K562 (cell line): ENCODE data around the gene PHKB. TPM values are rescaled to one million over a fixed set of nuclear protein-coding genes. Genes with fewer than 3 reads are reported as not detected.

Source experiments
- JUND ChIP-seq, 2 experiments: IDR thresholded peaks; 2 replicates in 1 of 2; 3 replicates in 1 of 2; pipeline ENCODE4 v1.6.1; 2011; ENCODE audit warnings: borderline replicate concordance in 2 of 2, low read depth in 2 of 2, low read length in 2 of 2, improper control_type of control experiment in 1 of 2, missing biosample characterization in 1 of 2, missing genetic modification characterization in 1 of 2, missing genetic modification reagents in 1 of 2
- NFRKB ChIP-seq: fragments of 450-650 bp; IDR thresholded peaks from 2 replicates; pipeline ENCODE4 v1.6.1; 2016; ENCODE audit warnings: low read depth
- ZNF583 ChIP-seq: fragments of 250-450 bp; sonication (Bioruptor Pico); IDR thresholded peaks from 2 replicates; pipeline ENCODE4 v1.4.0; 2020
- polyA plus RNA-seq, 8 experiments: library from polyadenylated mRNA; depleted of rRNA in 4 of 8; stranded (reverse) in 5 of 8; unstranded in 3 of 8; fragments of >200 nt; fragmentation: Nextera tagmentation in 2 of 8; fragmentation: Illumina TruSeq in 1 of 8; extraction: Ambion mirVana in 2 of 8; extraction: Trizol in 1 of 8; gene quantifications; 2 replicates each; pipeline versions ENCODE4 v1.2.1 to v1.2.3, GENCODE V29; 2011 to 2014; ENCODE audit warnings: inconsistent platforms in 1 of 8, missing spikeins in 1 of 8
- total RNA-seq, 7 experiments: library from RNA; depleted of rRNA in 6 of 7; stranded (reverse); fragments of >200 nt in 6 of 7; fragmentation: Illumina TruSeq in 2 of 7; extraction: Trizol in 2 of 7; gene quantifications; 2 replicates each; pipeline versions ENCODE4 v1.2.1 to v1.2.3, GENCODE V29; 2011 to 2021; ENCODE audit warnings: low replicate concordance in 1 of 7
- TF ChIP-seq, protein P1 (sequence below), 2 experiments: fragments of 450-650 bp in 1 of 2; IDR thresholded peaks; 2 replicates each; pipeline ENCODE4 v1.6.1; 2011 to 2017; ENCODE audit warnings: low read depth in 2 of 2, antibody characterized with exemption in 1 of 2, borderline replicate concordance in 1 of 2, low read length in 1 of 2, mild to moderate bottlenecking in 1 of 2, mixed read lengths in 1 of 2; ENCODE audit not compliant: control insufficient read depth in 1 of 2
- TF ChIP-seq, protein P2 (sequence below), 2 experiments: fragments of 450-650 bp; IDR thresholded peaks; 2 replicates each; pipeline ENCODE4 v1.6.1; 2016; ENCODE audit warnings: mild to moderate bottlenecking in 2 of 2, borderline replicate concordance in 1 of 2, low read depth in 1 of 2, moderate library complexity in 1 of 2
- TF ChIP-seq, protein P3 (sequence below): fragments of 450-650 bp; IDR thresholded peaks from 2 replicates; pipeline ENCODE4 v1.6.1; 2016
- TF ChIP-seq, protein P4 (sequence below): fragments of 450-650 bp; IDR thresholded peaks from 2 replicates; pipeline ENCODE4 v1.6.1; 2018; ENCODE audit not compliant: partially characterized antibody

The PHKB gene
- total and polyA plus RNA-seq, 9 of the 15 experiments (the other 6 are each of a cell fraction or from before 2014, with no cell fraction given) = 24.7 to 92.3 (median 67.0) TPM

DNA sequence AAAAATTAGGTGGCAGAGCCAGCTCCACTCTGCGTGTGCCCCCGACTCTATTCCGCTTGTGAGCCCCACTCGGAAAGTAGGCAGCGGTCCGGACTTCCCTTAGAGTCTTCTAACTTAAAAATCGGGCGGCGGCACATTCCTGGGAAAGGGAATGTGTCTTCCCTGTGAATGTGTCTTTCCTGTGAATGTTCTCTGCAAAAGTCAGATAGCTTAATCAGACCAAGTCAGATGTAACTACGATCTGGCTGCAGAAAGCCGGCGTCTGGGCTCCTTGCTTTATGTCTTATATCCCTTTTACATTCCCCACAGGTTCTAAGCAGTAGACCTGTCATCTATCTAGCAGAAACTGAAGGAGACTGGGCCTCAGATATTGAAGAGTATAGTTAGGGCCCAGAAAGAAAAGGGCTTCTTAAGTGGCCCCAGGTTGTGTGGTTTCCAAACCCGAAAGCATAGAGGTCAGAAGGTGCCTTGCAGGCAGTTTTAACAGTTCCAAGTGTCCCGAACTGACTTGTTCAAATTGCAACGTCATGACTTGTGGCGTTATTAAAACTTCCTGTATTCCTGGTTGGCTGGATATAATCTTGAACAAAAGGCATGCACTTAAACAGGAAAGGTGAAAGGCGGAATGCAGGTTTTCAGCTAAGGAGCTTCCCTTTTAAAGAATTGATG is 601 bp downstream of the PHKB start (continued):
- TF ChIP-seq JUND (IDR thresholded peaks at IDR 0.05; ENCODE audit: borderline replicate concordance, low read depth, low read length) = peak; percentile 21; the same call in 1 of the 2 replicates
- TF ChIP-seq JUND (tag; IDR thresholded peaks at IDR 0.05; ENCODE audit: borderline replicate concordance, low read depth, low read length) = peak; percentile 36; the same call in 1 of the 3 replicates
- TF ChIP-seq, protein P1, sequence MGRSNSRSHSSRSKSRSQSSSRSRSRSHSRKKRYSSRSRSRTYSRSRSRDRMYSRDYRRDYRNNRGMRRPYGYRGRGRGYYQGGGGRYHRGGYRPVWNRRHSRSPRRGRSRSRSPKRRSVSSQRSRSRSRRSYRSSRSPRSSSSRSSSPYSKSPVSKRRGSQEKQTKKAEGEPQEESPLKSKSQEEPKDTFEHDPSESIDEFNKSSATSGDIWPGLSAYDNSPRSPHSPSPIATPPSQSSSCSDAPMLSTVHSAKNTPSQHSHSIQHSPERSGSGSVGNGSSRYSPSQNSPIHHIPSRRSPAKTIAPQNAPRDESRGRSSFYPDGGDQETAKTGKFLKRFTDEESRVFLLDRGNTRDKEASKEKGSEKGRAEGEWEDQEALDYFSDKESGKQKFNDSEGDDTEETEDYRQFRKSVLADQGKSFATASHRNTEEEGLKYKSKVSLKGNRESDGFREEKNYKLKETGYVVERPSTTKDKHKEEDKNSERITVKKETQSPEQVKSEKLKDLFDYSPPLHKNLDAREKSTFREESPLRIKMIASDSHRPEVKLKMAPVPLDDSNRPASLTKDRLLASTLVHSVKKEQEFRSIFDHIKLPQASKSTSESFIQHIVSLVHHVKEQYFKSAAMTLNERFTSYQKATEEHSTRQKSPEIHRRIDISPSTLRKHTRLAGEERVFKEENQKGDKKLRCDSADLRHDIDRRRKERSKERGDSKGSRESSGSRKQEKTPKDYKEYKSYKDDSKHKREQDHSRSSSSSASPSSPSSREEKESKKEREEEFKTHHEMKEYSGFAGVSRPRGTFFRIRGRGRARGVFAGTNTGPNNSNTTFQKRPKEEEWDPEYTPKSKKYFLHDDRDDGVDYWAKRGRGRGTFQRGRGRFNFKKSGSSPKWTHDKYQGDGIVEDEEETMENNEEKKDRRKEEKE (IDR thresholded peaks at IDR 0.05; ENCODE audit: borderline replicate concordance in 1 of 2, control insufficient read depth in 1 of 2, low read depth in 2 of 2, low read length in 1 of 2) = 0 out of 4 replicates have a peak, but pooled peaks of 1 of the 2 experiments have one; percentile 61
- peak; percentile 9; the same call in 1 of the 2 replicates for TF ChIP-seq NFRKB
- TF ChIP-seq, protein P2, sequence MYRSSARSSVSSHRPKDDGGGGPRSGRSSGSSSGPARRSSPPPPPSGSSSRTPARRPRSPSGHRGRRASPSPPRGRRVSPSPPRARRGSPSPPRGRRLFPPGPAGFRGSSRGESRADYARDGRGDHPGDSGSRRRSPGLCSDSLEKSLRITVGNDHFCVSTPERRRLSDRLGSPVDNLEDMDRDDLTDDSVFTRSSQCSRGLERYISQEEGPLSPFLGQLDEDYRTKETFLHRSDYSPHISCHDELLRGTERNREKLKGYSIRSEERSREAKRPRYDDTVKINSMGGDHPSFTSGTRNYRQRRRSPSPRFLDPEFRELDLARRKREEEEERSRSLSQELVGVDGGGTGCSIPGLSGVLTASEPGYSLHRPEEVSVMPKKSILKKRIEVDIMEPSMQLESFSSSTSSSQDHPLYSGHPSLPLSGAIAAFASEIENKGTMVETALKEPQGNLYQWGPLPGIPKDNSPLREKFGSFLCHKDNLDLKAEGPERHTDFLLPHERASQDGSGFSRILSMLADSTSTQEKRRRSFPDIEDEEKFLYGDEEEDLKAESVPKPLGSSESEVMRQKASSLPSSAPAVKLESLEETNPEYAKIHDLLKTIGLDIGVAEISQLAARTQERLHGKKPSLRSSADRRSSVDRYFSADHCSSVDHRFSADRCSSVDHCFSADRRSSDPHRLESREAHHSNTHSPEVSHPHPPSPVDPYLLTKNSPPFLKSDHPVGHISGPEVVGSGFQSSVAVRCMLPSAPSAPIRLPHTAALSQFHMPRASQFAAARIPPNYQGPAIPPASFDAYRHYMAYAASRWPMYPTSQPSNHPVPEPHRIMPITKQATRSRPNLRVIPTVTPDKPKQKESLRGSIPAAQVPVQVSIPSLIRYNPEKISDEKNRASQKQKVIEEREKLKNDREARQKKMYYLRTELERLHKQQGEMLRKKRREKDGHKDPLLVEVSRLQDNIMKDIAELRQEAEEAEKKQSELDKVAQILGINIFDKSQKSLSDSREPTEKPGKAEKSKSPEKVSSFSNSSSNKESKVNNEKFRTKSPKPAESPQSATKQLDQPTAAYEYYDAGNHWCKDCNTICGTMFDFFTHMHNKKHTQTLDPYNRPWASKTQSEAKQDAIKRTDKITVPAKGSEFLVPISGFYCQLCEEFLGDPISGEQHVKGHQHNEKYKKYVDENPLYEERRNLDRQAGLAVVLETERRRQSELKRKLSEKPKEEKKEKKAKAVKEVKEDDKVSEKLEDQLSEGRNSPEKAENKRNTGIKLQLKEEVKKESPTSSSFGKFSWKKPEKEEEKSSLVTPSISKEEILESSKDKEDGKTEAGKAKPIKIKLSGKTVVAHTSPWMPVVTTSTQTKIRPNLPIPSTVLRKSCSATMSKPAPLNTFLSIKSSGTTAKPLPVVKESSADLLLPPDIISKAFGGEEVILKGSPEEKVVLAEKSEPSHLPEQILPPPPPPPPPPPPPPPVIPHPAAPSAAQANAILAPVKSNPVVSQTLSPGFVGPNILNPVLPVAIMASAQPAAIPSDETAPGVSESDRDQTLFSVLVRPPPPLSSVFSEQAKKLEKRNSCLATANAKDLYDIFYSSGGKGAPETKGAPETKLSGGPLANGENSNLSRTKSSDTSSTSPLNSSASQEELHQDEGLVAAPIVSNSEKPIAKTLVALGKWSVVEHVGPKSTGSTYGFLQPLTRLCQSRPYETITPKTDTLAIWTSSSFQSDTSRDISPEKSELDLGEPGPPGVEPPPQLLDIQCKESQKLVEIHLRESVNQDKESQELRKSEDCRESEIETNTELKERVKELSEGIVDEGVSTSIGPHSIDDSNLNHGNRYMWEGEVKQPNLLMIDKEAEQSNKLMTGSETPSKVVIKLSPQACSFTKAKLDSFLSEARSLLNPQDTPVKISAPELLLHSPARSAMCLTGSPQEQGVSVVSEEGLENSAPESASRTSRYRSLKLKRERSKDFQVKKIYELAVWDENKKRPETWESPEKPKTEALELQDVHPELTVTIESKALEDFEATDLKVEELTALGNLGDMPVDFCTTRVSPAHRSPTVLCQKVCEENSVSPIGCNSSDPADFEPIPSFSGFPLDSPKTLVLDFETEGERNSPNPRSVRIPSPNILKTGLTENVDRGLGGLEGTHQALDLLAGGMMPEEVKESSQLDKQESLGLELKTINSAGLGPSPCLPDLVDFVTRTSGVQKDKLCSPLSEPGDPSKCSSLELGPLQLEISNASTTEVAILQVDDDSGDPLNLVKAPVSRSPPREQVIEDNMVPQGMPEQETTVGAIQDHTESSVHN (IDR thresholded peaks at IDR 0.05; ENCODE audit: borderline replicate concordance in 1 of 2, low read depth in 1 of 2) = peak in 1 of 2 experiments; percentile 38; a peak in 1 of 4 replicates
- no peak for TF ChIP-seq ZNF583 (CRISPR knock-in tag)
- TF ChIP-seq, protein P3, sequence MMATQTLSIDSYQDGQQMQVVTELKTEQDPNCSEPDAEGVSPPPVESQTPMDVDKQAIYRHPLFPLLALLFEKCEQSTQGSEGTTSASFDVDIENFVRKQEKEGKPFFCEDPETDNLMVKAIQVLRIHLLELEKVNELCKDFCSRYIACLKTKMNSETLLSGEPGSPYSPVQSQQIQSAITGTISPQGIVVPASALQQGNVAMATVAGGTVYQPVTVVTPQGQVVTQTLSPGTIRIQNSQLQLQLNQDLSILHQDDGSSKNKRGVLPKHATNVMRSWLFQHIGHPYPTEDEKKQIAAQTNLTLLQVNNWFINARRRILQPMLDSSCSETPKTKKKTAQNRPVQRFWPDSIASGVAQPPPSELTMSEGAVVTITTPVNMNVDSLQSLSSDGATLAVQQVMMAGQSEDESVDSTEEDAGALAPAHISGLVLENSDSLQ = no peak
- TF ChIP-seq, protein P4, sequence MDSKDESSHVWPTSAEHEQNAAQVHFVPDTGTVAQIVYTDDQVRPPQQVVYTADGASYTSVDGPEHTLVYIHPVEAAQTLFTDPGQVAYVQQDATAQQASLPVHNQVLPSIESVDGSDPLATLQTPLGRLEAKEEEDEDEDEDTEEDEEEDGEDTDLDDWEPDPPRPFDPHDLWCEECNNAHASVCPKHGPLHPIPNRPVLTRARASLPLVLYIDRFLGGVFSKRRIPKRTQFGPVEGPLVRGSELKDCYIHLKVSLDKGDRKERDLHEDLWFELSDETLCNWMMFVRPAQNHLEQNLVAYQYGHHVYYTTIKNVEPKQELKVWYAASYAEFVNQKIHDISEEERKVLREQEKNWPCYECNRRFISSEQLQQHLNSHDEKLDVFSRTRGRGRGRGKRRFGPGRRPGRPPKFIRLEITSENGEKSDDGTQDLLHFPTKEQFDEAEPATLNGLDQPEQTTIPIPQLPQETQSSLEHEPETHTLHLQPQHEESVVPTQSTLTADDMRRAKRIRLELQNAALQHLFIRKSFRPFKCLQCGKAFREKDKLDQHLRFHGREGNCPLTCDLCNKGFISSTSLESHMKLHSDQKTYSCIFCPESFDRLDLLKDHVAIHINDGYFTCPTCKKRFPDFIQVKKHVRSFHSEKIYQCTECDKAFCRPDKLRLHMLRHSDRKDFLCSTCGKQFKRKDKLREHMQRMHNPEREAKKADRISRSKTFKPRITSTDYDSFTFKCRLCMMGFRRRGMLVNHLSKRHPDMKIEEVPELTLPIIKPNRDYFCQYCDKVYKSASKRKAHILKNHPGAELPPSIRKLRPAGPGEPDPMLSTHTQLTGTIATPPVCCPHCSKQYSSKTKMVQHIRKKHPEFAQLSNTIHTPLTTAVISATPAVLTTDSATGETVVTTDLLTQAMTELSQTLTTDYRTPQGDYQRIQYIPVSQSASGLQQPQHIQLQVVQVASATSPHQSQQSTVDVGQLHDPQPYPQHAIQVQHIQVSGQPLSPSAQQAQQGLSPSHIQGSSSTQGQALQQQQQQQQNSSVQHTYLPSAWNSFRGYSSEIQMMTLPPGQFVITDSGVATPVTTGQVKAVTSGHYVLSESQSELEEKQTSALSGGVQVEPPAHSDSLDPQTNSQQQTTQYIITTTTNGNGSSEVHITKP = peak; percentile 20
